Muscle of leg (tissue), 11 donors: ENCODE measurements around the gene MOB3B. TPM values are rescaled to one million over a fixed set of nuclear protein-coding genes. Genes with fewer than 3 reads are reported as not detected.
"Not testable (repeated sequence)": the region's sequence is repeated elsewhere in the genome, so short reads cannot be mapped to it uniquely, and the experiment has no call there.

Source experiments
- DNase-seq: peaks from one replicate; pipeline ENCODE4 v3.0.0; 2013
- H3K27ac ChIP-seq: one replicate; pipeline ENCODE4 v1.5.1; 2013; ENCODE audit warnings: mild to moderate bottlenecking, low read length, control low read depth
- H3K27me3 ChIP-seq: one replicate; pipeline ENCODE4 v1.6.1; 2013; ENCODE audit warnings: low read length; ENCODE audit not compliant: control insufficient read depth, insufficient read depth
- H3K36me3 ChIP-seq: one replicate; pipeline ENCODE4 v1.6.1; 2013; ENCODE audit warnings: low read length; ENCODE audit not compliant: control insufficient read depth, insufficient read depth
- H3K4me1 ChIP-seq: one replicate; pipeline ENCODE4 v1.6.1; 2013; ENCODE audit warnings: low read length; ENCODE audit not compliant: control insufficient read depth, insufficient read depth
- H3K4me3 ChIP-seq: one replicate; pipeline ENCODE4 v1.5.1; 2013; ENCODE audit warnings: low read length, control low read depth
- H3K9me3 ChIP-seq: replicated peaks from 2 replicates; pipeline ENCODE4 v1.6.1; 2013; ENCODE audit warnings: low read depth, low read length; ENCODE audit not compliant: control insufficient read depth
- WGBS: methylation state at CpG from one replicate; pipeline ENCODE4 v1.1.5; 2013; ENCODE audit warnings: missing lambda C conversion rate; ENCODE audit not compliant: insufficient coverage; 5-methylcytosine and 5-hydroxymethylcytosine counted together
- polyA plus RNA-seq, 8 donors: library from polyadenylated mRNA; unstranded; fragments of 120-200 nt; gene quantifications; one replicate each; pipeline versions ENCODE4 v1.2.1 to v1.2.3, GENCODE V29; 2013; ENCODE audit warnings: inconsistent platforms in 1 of 8, low replicate concordance in 1 of 8; ENCODE audit not compliant: insufficient read length in 8 of 8, insufficient read depth in 1 of 8
- total RNA-seq: library from RNA; stranded (reverse); fragments of 120-200 nt; gene quantifications from one replicate; pipeline ENCODE4 v1.2.4, GENCODE V29; 2013

Gene MOB3B
- total and polyA plus RNA-seq, 9 donors = 1.4 to 4.3 (median 2.6) TPM

- Histone ChIP-seq H3K4me1 (peaks cover 6% of the 10 kb centered on the region), H3K36me3 (peaks cover 3% of the 10 kb centered on the region), H3K4me3 (no peak overlapping the region), H3K27ac (no peak overlapping the region), H3K9me3 (no peaks in the 10 kb centered on the region), H3K27me3 (no peaks in the 10 kb centered on the region)
- WGBS = 82% methylated on average over 4 of the region's 4 CpGs
- DNase-seq = no peak
These were observed 72.2 kb downstream of the MOB3B start for GRCh38 chr9:27457445-27457844.

- no peak for DNase-seq
These were observed 75.6 kb downstream of the MOB3B start for GRCh38 chr9:27453860-27454553.

GRCh38 chr9:27451207-27451797 is 78.3 kb downstream of the MOB3B start:
- peak; percentile 68 for DNase-seq
- WGBS = no CpG with 5 or more reads among the region's 3 CpGs
- Histone ChIP-seq H3K4me3 (no peak overlapping the region), H3K27me3 (no peaks in the 10 kb centered on the region), H3K4me1 (peaks cover 5% of the 10 kb centered on the region), H3K9me3 (no peaks in the 10 kb centered on the region), H3K36me3 (peaks cover 3% of the 10 kb centered on the region), H3K27ac (peak overlapping the region; percentile 57)

More at GRCh38 chr9:27453860-27454553, 75.6 kb downstream of the MOB3B start:
- Histone ChIP-seq H3K4me1 (peaks cover 3% of the 10 kb centered on the region), H3K27me3 (no peaks in the 10 kb centered on the region), H3K36me3 (peaks cover 3% of the 10 kb centered on the region), H3K9me3 (no peaks in the 10 kb centered on the region), H3K4me3 (no peak overlapping the region), H3K27ac (no peak overlapping the region)
- WGBS = 93% methylated on average over 3 of the region's 6 CpGs

GRCh38 chr9:27450752-27451151 is 78.9 kb downstream of the MOB3B start:
- peak overlapping the region; percentile 57 for H3K27ac ChIP-seq
- H3K4me1 ChIP-seq = peaks cover 5% of the 10 kb centered on the region
- H3K9me3 ChIP-seq = no peaks in the 10 kb centered on the region
- no peaks in the 10 kb centered on the region for H3K27me3 ChIP-seq
- no peak overlapping the region for H3K4me3 ChIP-seq
- no peak for DNase-seq
- no peaks in the 10 kb centered on the region for H3K36me3 ChIP-seq

- not testable (repeated sequence) for H3K27ac ChIP-seq, H3K27me3 ChIP-seq, H3K9me3 ChIP-seq, H3K36me3 ChIP-seq, H3K4me3 ChIP-seq, DNase-seq, H3K4me1 ChIP-seq
- 83% methylated on average over 1 of the region's 3 CpGs for WGBS
These were observed 81.3 kb downstream of the MOB3B start for GRCh38 chr9:27448356-27448755.

- Histone ChIP-seq H3K27ac (no peak overlapping the region), H3K4me1 (peaks cover 5% of the 10 kb centered on the region), H3K4me3 (no peak overlapping the region), H3K36me3 (no peaks in the 10 kb centered on the region), H3K27me3 (no peaks in the 10 kb centered on the region), H3K9me3 (peaks cover 3% of the 10 kb centered on the region)
- WGBS = 100% methylated on average over 2 of the region's 5 CpGs
- DNase-seq = no peak
These were observed 82.5 kb downstream of the MOB3B start for GRCh38 chr9:27447031-27447683.

- Histone ChIP-seq H3K4me1 (peaks cover 5% of the 10 kb centered on the region), H3K27ac (no peak overlapping the region), H3K36me3 (no peaks in the 10 kb centered on the region), H3K27me3 (no peaks in the 10 kb centered on the region), H3K9me3 (peaks cover 3% of the 10 kb centered on the region), H3K4me3 (no peak overlapping the region)
- DNase-seq = no peak
- 46% methylated on average over 4 of the region's 6 CpGs for WGBS
These were observed 83.9 kb downstream of the MOB3B start for GRCh38 chr9:27445688-27446087.

GRCh38 chr9:27445057-27445595 is 84.5 kb downstream of the MOB3B start:
- no peak overlapping the region for H3K4me3 ChIP-seq
- no peak for DNase-seq
- peaks cover 5% of the 10 kb centered on the region for H3K4me1 ChIP-seq
- H3K9me3 ChIP-seq = peaks cover 3% of the 10 kb centered on the region
- no peaks in the 10 kb centered on the region for H3K36me3 ChIP-seq
- no peak overlapping the region for H3K27ac ChIP-seq
- WGBS = 90% methylated on average over 3 of the region's 5 CpGs
- no peaks in the 10 kb centered on the region for H3K27me3 ChIP-seq

GRCh38 chr9:27442464-27442863 is 87.2 kb downstream of the MOB3B start:
- no peaks in the 10 kb centered on the region for H3K27me3 ChIP-seq
- H3K27ac ChIP-seq = no peak overlapping the region
- H3K4me1 ChIP-seq = peaks cover 6% of the 10 kb centered on the region
- H3K36me3 ChIP-seq = no peaks in the 10 kb centered on the region
- H3K4me3 ChIP-seq = no peak overlapping the region
- 80% methylated on average over 1 of the region's 4 CpGs for WGBS
- peaks cover 3% of the 10 kb centered on the region for H3K9me3 ChIP-seq
- no peak for DNase-seq

GRCh38 chr9:27441741-27442070 is 87.9 kb downstream of the MOB3B start:
- H3K36me3 ChIP-seq = no peaks in the 10 kb centered on the region
- H3K9me3 ChIP-seq = peaks cover 3% of the 10 kb centered on the region
- H3K27me3 ChIP-seq = no peaks in the 10 kb centered on the region
- 100% methylated on average over 2 of the region's 4 CpGs for WGBS
- H3K4me1 ChIP-seq = peaks cover 3% of the 10 kb centered on the region
- no peak overlapping the region for H3K4me3 ChIP-seq
- H3K27ac ChIP-seq = no peak overlapping the region
- no peak for DNase-seq
